WTC11 (cell line): ENCODE measurements around the gene ACO1. TPM values are rescaled to one million over a fixed set of nuclear protein-coding genes. Genes with fewer than 3 reads are reported as not detected.

ENCODE experiments used
- ATAC-seq: fragments of 200-7000 bp; cut with Tn5 transposase; 2 replicates; pipeline ENCODE4 v1.10.0; 2021; ENCODE audit warnings: mild to moderate bottlenecking, moderate library complexity
- CTCF ChIA-PET: fragments of 300-600 bp; sonication (Branson Sonifier 250); formaldehyde crosslinking; loops from one replicate; lab custom pipeline; 2021; ENCODE audit warnings: antibody characterized with exemption; lab: Charles Lee
- POLR2A ChIA-PET: fragments of 350-600 bp; sonication (Branson Sonifier 250); formaldehyde crosslinking; loops from one replicate; lab custom pipeline; 2021; ENCODE audit warnings: antibody characterized with exemption; lab: Charles Lee
- DNase-seq: peaks from one replicate; pipeline ENCODE4 v3.0.0; 2021; ENCODE audit warnings: low spot score
- H3K27ac Mint-ChIP-seq: 2 replicates; pipeline ENCODE4 v1.8.0; 2021; ENCODE audit warnings: mixed read lengths
- H3K27me3 Mint-ChIP-seq: 2 replicates; pipeline ENCODE4 v1.8.0; 2021; ENCODE audit warnings: low read depth, mild to moderate bottlenecking, moderate library complexity, mixed read lengths
- H3K36me3 Mint-ChIP-seq: 2 replicates; pipeline ENCODE4 v1.8.0; 2021; ENCODE audit warnings: mixed read lengths
- H3K4me1 Mint-ChIP-seq: 2 replicates; pipeline ENCODE4 v1.8.0; 2022; ENCODE audit warnings: mixed read lengths
- H3K4me3 Mint-ChIP-seq: 2 replicates; pipeline ENCODE4 v1.8.0; 2021; ENCODE audit warnings: mild to moderate bottlenecking, moderate library complexity, mixed read lengths
- H3K9me3 Mint-ChIP-seq: 2 replicates; pipeline ENCODE4 v1.8.0; 2021; ENCODE audit warnings: mixed read lengths
- ATF1 ChIP-seq: sonication (generic); formaldehyde crosslinking; IDR thresholded peaks from 2 replicates; pipeline ENCODE4 v1.8.1; 2023; ENCODE audit warnings: mild to moderate bottlenecking, moderate library complexity, missing genetic modification reagents
- ATF2 ChIP-seq: sonication (generic); formaldehyde crosslinking; IDR thresholded peaks from 2 replicates; pipeline ENCODE4 v1.8.1; 2022; ENCODE audit warnings: low read depth, missing genetic modification reagents, borderline replicate concordance
- ATF3 ChIP-seq: sonication (generic); formaldehyde crosslinking; conservative IDR thresholded peaks from 2 replicates; pipeline ENCODE4 v1.8.1; 2022; ENCODE audit warnings: mild to moderate bottlenecking, missing genetic modification reagents
- ATF6 ChIP-seq: sonication (generic); formaldehyde crosslinking; IDR thresholded peaks from 2 replicates; pipeline ENCODE4 v1.8.1; 2023; ENCODE audit warnings: mild to moderate bottlenecking, missing genetic modification reagents
- CTCF ChIP-seq: fragments of 200-600 bp; IDR thresholded peaks from 2 replicates; pipeline ENCODE4 v1.8.0; 2022; ENCODE audit warnings: antibody characterized with exemption
- ELF4 ChIP-seq: sonication (generic); formaldehyde crosslinking; IDR thresholded peaks from 2 replicates; pipeline ENCODE4 v1.8.1; 2022; ENCODE audit warnings: low read depth, mild to moderate bottlenecking, moderate library complexity, missing genetic modification reagents
- ETV6 ChIP-seq: sonication (generic); formaldehyde crosslinking; IDR thresholded peaks from 2 replicates; pipeline ENCODE4 v1.8.1; 2022; ENCODE audit warnings: mild to moderate bottlenecking, missing genetic modification reagents
- FOXJ3 ChIP-seq: sonication (generic); formaldehyde crosslinking; IDR thresholded peaks from 2 replicates; pipeline ENCODE4 v1.9.0; 2021; ENCODE audit warnings: missing genetic modification reagents, mild to moderate bottlenecking, borderline replicate concordance
- FOXP1 ChIP-seq: sonication (generic); formaldehyde crosslinking; IDR thresholded peaks from 2 replicates; pipeline ENCODE4 v1.8.0; 2022; ENCODE audit warnings: missing genetic modification reagents, mild to moderate bottlenecking, moderate library complexity, borderline replicate concordance
- JUN ChIP-seq: sonication (generic); formaldehyde crosslinking; IDR thresholded peaks from 2 replicates; pipeline ENCODE4 v1.8.0; 2023; ENCODE audit warnings: mild to moderate bottlenecking, missing genetic modification reagents
- KAT7 ChIP-seq: sonication (generic); formaldehyde crosslinking; IDR thresholded peaks from 2 replicates; pipeline ENCODE4 v1.8.1; 2023; ENCODE audit warnings: missing genetic modification reagents, mild to moderate bottlenecking, borderline replicate concordance
- MLX ChIP-seq: sonication (generic); formaldehyde crosslinking; IDR thresholded peaks from 2 replicates; pipeline ENCODE4 v1.8.1; 2023; ENCODE audit warnings: mild to moderate bottlenecking, missing genetic modification reagents, moderate library complexity
- SMAD4 ChIP-seq: sonication (generic); formaldehyde crosslinking; IDR thresholded peaks from 2 replicates; pipeline ENCODE4 v1.8.0; 2022; ENCODE audit warnings: mild to moderate bottlenecking, missing genetic modification reagents
- TCF7 ChIP-seq: sonication (generic); formaldehyde crosslinking; IDR thresholded peaks from 2 replicates; pipeline ENCODE4 v1.8.0; 2022; ENCODE audit warnings: mild to moderate bottlenecking, low read depth, missing genetic modification reagents, moderate library complexity
- TP53 ChIP-seq: sonication (generic); formaldehyde crosslinking; IDR thresholded peaks from 2 replicates; pipeline ENCODE4 v1.8.1; 2023; ENCODE audit warnings: mild to moderate bottlenecking, missing genetic modification reagents
- ZMAT4 ChIP-seq: fragments of 250-450 bp; sonication (Bioruptor Pico); IDR thresholded peaks from 2 replicates; pipeline ENCODE4 v1.9.0; 2021; ENCODE audit warnings: mild to moderate bottlenecking
- ZNF121 ChIP-seq: sonication (generic); formaldehyde crosslinking; IDR thresholded peaks from 2 replicates; pipeline ENCODE4 v1.8.0; 2023; ENCODE audit warnings: missing genetic modification reagents
- ZNF512 ChIP-seq: sonication (generic); formaldehyde crosslinking; IDR thresholded peaks from 2 replicates; pipeline ENCODE4 v1.8.1; 2022; ENCODE audit warnings: missing genetic modification reagents, borderline replicate concordance
- ZNF671 ChIP-seq: fragments of 250-450 bp; sonication (Bioruptor Pico); IDR thresholded peaks from 2 replicates; pipeline ENCODE4 v1.8.0; 2021; ENCODE audit warnings: mild to moderate bottlenecking
- total RNA-seq: library from RNA; stranded (reverse); gene quantifications from 3 replicates; pipeline ENCODE4 v1.2.3, GENCODE V29; 2021
- TF ChIP-seq, protein P1 (sequence below): sonication (generic); formaldehyde crosslinking; IDR thresholded peaks from 2 replicates; pipeline ENCODE4 v1.8.1; 2023; ENCODE audit warnings: mild to moderate bottlenecking, missing genetic modification reagents, moderate library complexity

ACO1 gene
- total RNA-seq, 1 experiment from 2014 or later = 40.2 TPM

DNA sequence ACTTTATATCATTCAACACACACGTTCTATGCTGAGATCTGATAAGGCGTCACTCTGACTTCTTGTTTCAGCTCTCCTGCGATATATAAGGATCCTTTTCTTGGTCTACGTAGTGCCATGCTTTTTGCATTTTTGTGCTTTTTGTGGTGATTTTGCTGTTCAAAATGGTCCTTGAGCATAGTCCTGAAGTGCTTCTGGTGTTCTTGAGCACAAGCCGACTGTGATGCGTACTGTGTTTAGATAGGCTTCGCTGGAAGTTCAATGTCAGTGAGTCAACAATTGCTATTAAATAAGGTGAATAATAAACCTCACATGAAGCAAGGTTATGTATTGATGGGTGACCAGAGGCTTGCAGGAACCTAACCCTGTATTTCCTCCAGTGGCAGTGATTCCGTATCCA, 46.8 kb downstream of the ACO1 start:
- Mint-ChIP-seq H3K27me3 (no peaks in the 10 kb centered on the region), H3K27ac (no peak overlapping the region), H3K4me1 (no peaks in the 10 kb centered on the region), H3K36me3 (peaks cover 23% of the 10 kb centered on the region)
- DNase-seq = no peak
- CTCF ChIA-PET = interaction anchor here (0.5 to 4.3 kb wide), 4 partner anchors 53 to 1600 kb away, joined by 4 to 56 read pairs (median 8); partner anchors contain the start of gene RIGI
- TF ChIP-seq TCF7 (no peak), MLX (CRISPR knock-in tag) (no peak), ZNF121 (CRISPR knock-in tag) (no peak), ELF4 (CRISPR knock-in tag) (no peak), ATF1 (CRISPR knock-in tag) (no peak), ZNF671 (CRISPR knock-in tag) (no peak), ATF6 (no peak), ZNF512 (CRISPR knock-in tag) (no peak), ATF2 (CRISPR knock-in tag) (no peak), FOXP1 (CRISPR knock-in tag) (no peak), ZMAT4 (no peak), ATF3 (CRISPR knock-in tag) (no peak), SMAD4 (CRISPR knock-in tag) (no peak), KAT7 (CRISPR knock-in tag) (no peak), TP53 (no peak), ETV6 (CRISPR knock-in tag) (no peak), JUN (CRISPR knock-in tag) (no peak), CTCF (no peak), FOXJ3 (CRISPR knock-in tag) (no peak)
- TF ChIP-seq, protein P1, sequence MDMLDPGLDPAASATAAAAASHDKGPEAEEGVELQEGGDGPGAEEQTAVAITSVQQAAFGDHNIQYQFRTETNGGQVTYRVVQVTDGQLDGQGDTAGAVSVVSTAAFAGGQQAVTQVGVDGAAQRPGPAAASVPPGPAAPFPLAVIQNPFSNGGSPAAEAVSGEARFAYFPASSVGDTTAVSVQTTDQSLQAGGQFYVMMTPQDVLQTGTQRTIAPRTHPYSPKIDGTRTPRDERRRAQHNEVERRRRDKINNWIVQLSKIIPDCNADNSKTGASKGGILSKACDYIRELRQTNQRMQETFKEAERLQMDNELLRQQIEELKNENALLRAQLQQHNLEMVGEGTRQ (CRISPR knock-in tag) = no peak
- TF ChIP-seq, all 79 proteins: peak for 0
- Mint-ChIP-seq H3K9me3 (no peaks in the 10 kb centered on the region), H3K4me3 (no peak overlapping the region)
- no peak for ATAC-seq
- POLR2A ChIA-PET = no interaction called here
